IMR-90 (cell line): ENCODE results near the gene CACNA2D4. TPM values are rescaled to one million over a fixed set of nuclear protein-coding genes. Genes with fewer than 3 reads are reported as not detected.

ENCODE experiments used
- ATAC-seq: fragments of 200-7000 bp; cut with Tn5 transposase; 2 replicates; pipeline ENCODE4 v1.9.1; 2020; ENCODE audit warnings: low read depth, mild to moderate bottlenecking, moderate library complexity
- BruUV-seq: library from RNA; stranded (reverse); fragments of 400-500 nt; replicated peaks from 2 replicates; lab custom pipeline; 2021; lab: Mats Ljungman, UMichigan
- CTCF ChIA-PET: fragments of 300-600 bp; formaldehyde crosslinking; extraction: SDS; loops from one replicate; lab custom pipeline; 2021; ENCODE audit warnings: antibody characterized with exemption; lab: Yijun Ruan, JAX
- POLR2A ChIA-PET: fragments of 300-600 bp; sonication (Branson Sonifier 250); formaldehyde crosslinking; loops from one replicate; lab custom pipeline; 2022; ENCODE audit warnings: antibody characterized with exemption; ENCODE audit not compliant: unreplicated experiment; lab: Charles Lee
- DNase-seq: peaks from one replicate; pipeline ENCODE4 v3.0.0; 2013
- H2AFZ ChIP-seq: replicated peaks from 2 replicates; pipeline ENCODE3; 2013; ENCODE audit warnings: low read length, mild to moderate bottlenecking; ENCODE audit not compliant: poor library complexity
- H2AK5ac ChIP-seq: 2 replicates; pipeline ENCODE4 v1.6.1; 2013; ENCODE audit warnings: low read depth, low read length, inconsistent platforms
- H2AK9ac ChIP-seq: replicated peaks from 2 replicates; pipeline ENCODE3; 2013; ENCODE audit warnings: mild to moderate bottlenecking, low read depth, low read length, moderate library complexity; ENCODE audit not compliant: poor library complexity
- H2BK120ac ChIP-seq: 2 replicates; pipeline ENCODE4 v1.6.1; 2013; ENCODE audit warnings: low read depth, low read length, inconsistent platforms
- H2BK15ac ChIP-seq: 3 replicates; pipeline ENCODE4 v1.6.1; 2013; ENCODE audit warnings: low read depth, low read length, inconsistent platforms
- H2BK20ac ChIP-seq: 2 replicates; pipeline ENCODE4 v1.6.1; 2013; ENCODE audit warnings: low read depth, mild to moderate bottlenecking, inconsistent platforms, low read length, moderate library complexity
- H2BK5ac ChIP-seq: 2 replicates; pipeline ENCODE4 v1.6.1; 2013; ENCODE audit warnings: mild to moderate bottlenecking, low read depth, low read length, inconsistent platforms; ENCODE audit not compliant: poor library complexity, severe bottlenecking
- H3K14ac ChIP-seq: replicated peaks from 2 replicates; pipeline ENCODE4 v1.6.1; 2013; ENCODE audit warnings: low read depth, low read length, inconsistent platforms
- H3K18ac ChIP-seq: 2 replicates; pipeline ENCODE4 v1.6.1; 2013; ENCODE audit warnings: low read depth, low read length, control low read depth
- H3K23ac ChIP-seq: 2 replicates; pipeline ENCODE4 v1.6.1; 2013; ENCODE audit warnings: low read depth, low read length, inconsistent platforms
- H3K27ac ChIP-seq: 2 replicates; pipeline ENCODE4 v1.5.1; 2013; ENCODE audit warnings: mild to moderate bottlenecking, control low read depth, low read length; ENCODE audit not compliant: insufficient read depth
- H3K27me3 ChIP-seq: 2 replicates; pipeline ENCODE4 v1.6.1; 2013; ENCODE audit warnings: low read length; ENCODE audit not compliant: control insufficient read depth, insufficient read depth
- H3K36me3 ChIP-seq: 2 replicates; pipeline ENCODE4 v1.6.1; 2013; ENCODE audit warnings: low read length, mixed read lengths; ENCODE audit not compliant: control insufficient read depth, insufficient read depth
- H3K4ac ChIP-seq: 2 replicates; pipeline ENCODE4 v1.6.1; 2013; ENCODE audit warnings: low read depth, low read length, inconsistent platforms
- H3K4me1 ChIP-seq: 2 replicates; pipeline ENCODE4 v1.6.1; 2013; ENCODE audit warnings: low read length, mixed read lengths; ENCODE audit not compliant: control insufficient read depth, insufficient read depth
- H3K4me2 ChIP-seq: 2 replicates; pipeline ENCODE4 v1.6.1; 2013; ENCODE audit warnings: low read depth, mild to moderate bottlenecking, control low read depth, low read length, moderate library complexity
- H3K4me3 ChIP-seq: 2 replicates; pipeline ENCODE4 v1.5.1; 2013; ENCODE audit warnings: low read depth, mild to moderate bottlenecking, control low read depth, low read length, moderate library complexity; ENCODE audit not compliant: insufficient read depth
- H3K56ac ChIP-seq: 2 replicates; pipeline ENCODE4 v1.6.1; 2013; ENCODE audit warnings: low read length, inconsistent platforms; ENCODE audit not compliant: insufficient read depth; ENCODE audit errors: extremely low read depth
- H3K79me1 ChIP-seq, 2 experiments: 2 replicates each; pipeline ENCODE4 v1.6.1; 2013; ENCODE audit warnings: low read length in 2 of 2, inconsistent platforms in 1 of 2, low read depth in 1 of 2
- H3K9ac ChIP-seq: 2 replicates; pipeline ENCODE4 v1.6.1; 2013; ENCODE audit warnings: low read depth, low read length, control low read depth
- H3K9me1 ChIP-seq: 2 replicates; pipeline ENCODE4 v1.6.1; 2013; ENCODE audit warnings: low read length, inconsistent platforms; ENCODE audit not compliant: insufficient read depth
- H3K9me3 ChIP-seq: 2 replicates; pipeline ENCODE4 v1.6.1; 2013; ENCODE audit warnings: low read length; ENCODE audit not compliant: control insufficient read depth, insufficient read depth
- H4K20me1 ChIP-seq: 2 replicates; pipeline ENCODE4 v1.6.1; 2013; ENCODE audit warnings: low read length, inconsistent platforms; ENCODE audit not compliant: insufficient read depth
- H4K5ac ChIP-seq: 2 replicates; pipeline ENCODE4 v1.6.1; 2013; ENCODE audit warnings: mild to moderate bottlenecking, low read depth, low read length, control low read depth
- H4K8ac ChIP-seq, 2 experiments: 2 replicates each; pipeline ENCODE4 v1.6.1; 2013; ENCODE audit warnings: low read depth in 2 of 2, low read length in 2 of 2, control low read depth in 1 of 2, inconsistent platforms in 1 of 2
- H4K91ac ChIP-seq: 2 replicates; pipeline ENCODE4 v1.6.1; 2013; ENCODE audit warnings: low read depth, low read length, inconsistent platforms; ENCODE audit not compliant: insufficient read depth
- BHLHE40 ChIP-seq: fragments of 150-350 bp; IDR thresholded peaks from 2 replicates; pipeline ENCODE4 v1.6.1; 2016; ENCODE audit warnings: mild to moderate bottlenecking, low read depth, low read length
- CEBPB ChIP-seq: IDR thresholded peaks from 2 replicates; pipeline ENCODE4 v1.6.1; 2012; ENCODE audit warnings: low read depth, low read length, improper control_type of control experiment
- CTCF ChIP-seq: conservative IDR thresholded peaks from 2 replicates; pipeline ENCODE4 v1.5.1; 2012; ENCODE audit warnings: mild to moderate bottlenecking, low read depth, low read length, improper control_type of control experiment
- ELK1 ChIP-seq: fragments of 150-350 bp; IDR thresholded peaks from 2 replicates; pipeline ENCODE4 v1.6.1; 2016; ENCODE audit warnings: low read depth, mild to moderate bottlenecking, low read length, moderate library complexity, borderline replicate concordance
- FOS ChIP-seq: fragments of 150-350 bp; IDR thresholded peaks from 2 replicates; pipeline ENCODE4 v1.6.1; 2016; ENCODE audit warnings: low read depth, low read length
- MAZ ChIP-seq: IDR thresholded peaks from 2 replicates; pipeline ENCODE4 v1.6.1; 2012; ENCODE audit warnings: low read depth, mild to moderate bottlenecking, low read length, improper control_type of control experiment, moderate library complexity, borderline replicate concordance
- RFX5 ChIP-seq: IDR thresholded peaks from 2 replicates; pipeline ENCODE4 v1.8.0; 2012; ENCODE audit warnings: low read depth, mild to moderate bottlenecking, low read length, moderate library complexity
- SMC3 ChIP-seq: fragments of 150-350 bp; IDR thresholded peaks from 2 replicates; pipeline ENCODE4 v1.6.1; 2016; ENCODE audit warnings: low read depth, mild to moderate bottlenecking, antibody characterized with exemption, low read length, moderate library complexity
- WGBS, 2 experiments: methylation state at CpG; one replicate each; pipeline versions ENCODE4 v1.1.5 to v1.1.7; 2013; ENCODE audit warnings: missing lambda C conversion rate in 2 of 2; ENCODE audit not compliant: insufficient read length in 1 of 2; ENCODE audit errors: extremely low coverage in 2 of 2; 5-methylcytosine and 5-hydroxymethylcytosine counted together
- dilution Hi-C: fragments of 300-500 bp; cut with HindIII; formaldehyde crosslinking; loops from one replicate; pipeline ENCODE4 v1.14.3; 2018; ENCODE audit warnings: low sequenced_read_pairs; ENCODE audit not compliant: unreplicated experiment
- in situ Hi-C: fragments of 300-500 bp; cut with MboI; formaldehyde crosslinking; loops from 3 replicates; pipeline ENCODE4 v1.14.3; 2019; ENCODE audit warnings: low sequenced_read_pairs, inconsistent platforms, mixed read lengths
- intact Hi-C: fragments of 100-400 bp; cut with micrococcal nuclease; formaldehyde crosslinking; loops from 2 replicates; pipeline ENCODE4 v1.10.0; 2022
- polyA plus RNA-seq, 3 experiments: library from polyadenylated mRNA; depleted of rRNA; stranded (reverse); fragments of >200 nt; gene quantifications; 2 replicates each; pipeline ENCODE4 v1.2.3, GENCODE V29; 2012; ENCODE audit warnings: low replicate concordance in 1 of 3
- total RNA-seq: library from RNA; depleted of rRNA; stranded (reverse); fragments of >200 nt; gene quantifications from 2 replicates; pipeline ENCODE4 v1.2.3, GENCODE V29; 2012

Gene CACNA2D4
- total and polyA plus RNA-seq, 2 of the 4 experiments (the other 2 are of a cell fraction), result 0.18 to 0.22 TPM

GRCh38 chr12:1929985-1930802 is 11.7 kb upstream of the CACNA2D4 start (continued):
- no peak for TF ChIP-seq FOS
- TF ChIP-seq RFX5, result no peak
- no peak for TF ChIP-seq BHLHE40

GRCh38 chr12:1929241-1929984 is 11.0 kb upstream of the CACNA2D4 start:
- Histone ChIP-seq H3K4me1 (peaks cover 11% of the 10 kb centered on the region), H3K36me3 (no peaks in the 10 kb centered on the region), H3K23ac (no peak overlapping the region), H3K56ac (no peak overlapping the region), H3K9me3 (no peaks in the 10 kb centered on the region; the same call in 1 of the 2 replicates), H3K79me1 (no peaks in the 10 kb centered on the region), H2BK15ac (no peak overlapping the region), H4K8ac (no peak overlapping the region), H4K20me1 (peaks cover 3% of the 10 kb centered on the region; the same call in 1 of the 2 replicates), H2BK20ac (no peak overlapping the region), H3K9ac (no peak overlapping the region), H3K4me3 (no peak overlapping the region), H3K4me2 (no peak overlapping the region), H3K27ac (no peak overlapping the region), H3K9me1 (peaks cover 10% of the 10 kb centered on the region; the same call in 1 of the 2 replicates), H2AK9ac (no peak overlapping the region), H3K14ac (no peak overlapping the region), H2BK5ac (no peak overlapping the region), H3K27me3 (peaks cover 49% of the 10 kb centered on the region), H3K18ac (no peak overlapping the region), H4K91ac (no peak overlapping the region), H4K5ac (no peak overlapping the region), H2BK120ac (no peak overlapping the region), H2AFZ (no peak overlapping the region), H2AK5ac (no peak overlapping the region), H3K4ac (no peak overlapping the region)
- BruUV-seq, result no TSS peak
- TF ChIP-seq ELK1 (no peak), CTCF (no peak), FOS (no peak), CEBPB (no peak), MAZ (no peak), SMC3 (no peak)
- in situ Hi-C loops, result no loop called here
- ChIA-PET CTCF (no interaction called here), POLR2A (no interaction called here)
- ATAC-seq (no peak), DNase-seq (no peak)
- dilution Hi-C loops, result no loop called here
- WGBS, 2 experiments, result 71 to 83% methylated on average over 1 to 3 of the region's 11 CpGs
- intact Hi-C loops, result no loop called here
